ENCODE measurements around the gene GRIP1. TPM values are rescaled to one million over a fixed set of nuclear protein-coding genes. Genes with fewer than 3 reads are reported as not detected.

Gene GRIP1
- total and polyA plus RNA-seq, 4 donors = 0.38 to 3.4 (median 1.3) TPM

DNA sequence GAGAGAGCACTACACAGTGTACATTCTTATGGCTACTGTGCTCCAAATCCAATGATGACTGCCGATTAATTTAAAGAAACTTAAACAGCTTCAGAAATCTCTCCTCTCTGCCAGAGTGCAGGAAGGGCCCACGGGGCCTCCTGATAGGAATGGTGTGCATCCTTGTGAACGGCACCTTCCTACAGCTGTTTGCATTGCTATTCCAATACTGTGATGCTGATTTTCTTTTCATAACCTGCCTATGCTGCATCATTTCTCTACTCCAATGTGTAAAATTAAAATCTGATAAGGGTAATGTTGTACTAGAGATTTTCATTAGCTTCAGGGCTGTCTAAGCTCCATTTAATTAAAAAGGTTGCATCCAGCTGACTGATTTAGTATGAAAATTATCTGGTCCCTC is 217.5 kb downstream of the GRIP1 start:
- H3K9me3 ChIP-seq (ENCODE audit: control insufficient read depth, low read length) = no peaks in the 10 kb centered on the region
- no peaks in the 10 kb centered on the region for H3K27me3 ChIP-seq (ENCODE audit: control insufficient read depth in 1 of 2, insufficient read depth in 2 of 2, low read length in 1 of 2)
- DNase-seq (no peak), ATAC-seq (ENCODE audit: low FRiP score) (no peak)
- no peak overlapping the region for H3K27ac ChIP-seq (ENCODE audit: low read depth in 1 of 2, low read length in 2 of 2)
- H3K4me1 ChIP-seq (ENCODE audit: control insufficient read depth in 1 of 2, insufficient read depth in 2 of 2, low read length in 2 of 2) = no peaks in the 10 kb centered on the region
- WGBS, 2 donors = 64% methylated on average over 3 of the region's 3 CpGs
- intact Hi-C loops (cut with DNase I) = no loop called here
- H3K4me3 ChIP-seq (ENCODE audit: low read length in 2 of 2) = no peak overlapping the region
- no peaks in the 10 kb centered on the region for H3K36me3 ChIP-seq (ENCODE audit: control insufficient read depth in 1 of 2, insufficient read depth in 2 of 2, low read length in 1 of 2)

DNA sequence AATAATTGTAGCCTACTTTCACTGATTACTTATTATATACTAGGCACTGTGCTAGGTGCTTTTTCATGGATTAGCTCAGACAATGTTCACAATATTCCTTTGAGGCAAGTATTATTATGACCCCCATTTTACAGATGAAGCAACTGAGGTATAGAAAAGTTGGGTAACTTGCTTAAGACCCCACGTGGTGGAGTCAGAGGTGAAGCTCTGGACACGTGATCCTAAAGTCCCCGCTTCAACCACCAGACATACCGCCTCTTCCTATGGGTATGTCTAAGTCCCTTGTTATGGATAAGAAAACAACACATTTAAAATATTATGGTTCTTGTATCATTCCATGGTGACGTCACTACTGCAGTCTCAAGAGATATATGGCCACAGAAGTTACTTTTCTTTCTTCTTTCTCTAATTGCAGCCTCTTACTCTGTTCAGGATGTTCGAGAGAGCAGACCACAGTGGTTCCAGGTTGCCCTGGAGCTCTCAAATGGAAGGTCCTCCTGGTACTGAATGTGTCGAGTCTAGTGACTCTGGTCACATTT is 218.9 kb downstream of the GRIP1 start:
- no peaks in the 10 kb centered on the region for H3K27me3 ChIP-seq (ENCODE audit: control insufficient read depth in 1 of 2, insufficient read depth in 2 of 2, low read length in 1 of 2)
- intact Hi-C loops (cut with DNase I) = no loop called here
- WGBS, 2 donors = 74 to 75% methylated on average over 7 of the region's 7 CpGs
- ATAC-seq (ENCODE audit: low FRiP score) (no peak), DNase-seq (no peak)
- no peak overlapping the region for H3K4me3 ChIP-seq (ENCODE audit: low read length in 2 of 2)
- no peaks in the 10 kb centered on the region for H3K9me3 ChIP-seq (ENCODE audit: control insufficient read depth, low read length)
- H3K27ac ChIP-seq (ENCODE audit: low read depth in 1 of 2, low read length in 2 of 2) = no peak overlapping the region
- H3K36me3 ChIP-seq (ENCODE audit: control insufficient read depth in 1 of 2, insufficient read depth in 2 of 2, low read length in 1 of 2) = no peaks in the 10 kb centered on the region
- no peaks in the 10 kb centered on the region for H3K4me1 ChIP-seq (ENCODE audit: control insufficient read depth in 1 of 2, insufficient read depth in 2 of 2, low read length in 2 of 2)

DNA sequence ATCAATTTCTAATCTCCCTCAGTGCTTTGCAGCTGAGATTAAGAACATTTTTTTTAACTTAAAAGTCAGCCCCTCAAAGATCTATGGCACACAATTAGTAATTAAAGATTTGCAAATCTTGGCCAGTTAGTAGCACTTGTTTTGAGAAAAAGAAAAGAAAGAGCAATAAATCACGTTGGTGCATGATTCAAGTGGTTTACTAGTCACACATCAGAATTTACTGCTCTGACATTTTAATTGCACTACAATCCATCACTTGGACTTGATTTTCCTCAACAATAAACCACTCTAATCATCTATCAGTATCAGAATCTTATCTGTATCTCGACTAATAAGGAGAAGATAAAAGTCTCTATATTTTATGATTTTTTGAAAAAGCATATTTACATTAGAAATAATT is 222.3 kb downstream of the GRIP1 start:
- WGBS, 2 donors = 40 to 41% methylated on average over 2 of the region's 2 CpGs
- DNase-seq (no peak), ATAC-seq (ENCODE audit: low FRiP score) (no peak)
- H3K27ac ChIP-seq (ENCODE audit: low read depth in 1 of 2, low read length in 2 of 2) = no peak overlapping the region
- no peaks in the 10 kb centered on the region for H3K9me3 ChIP-seq (ENCODE audit: control insufficient read depth, low read length)
- no peaks in the 10 kb centered on the region for H3K27me3 ChIP-seq (ENCODE audit: control insufficient read depth in 1 of 2, insufficient read depth in 2 of 2, low read length in 1 of 2)
- no peaks in the 10 kb centered on the region for H3K4me1 ChIP-seq (ENCODE audit: control insufficient read depth in 1 of 2, insufficient read depth in 2 of 2, low read length in 2 of 2)
- intact Hi-C loops (cut with DNase I) = no loop called here
- no peak overlapping the region for H3K4me3 ChIP-seq (ENCODE audit: low read length in 2 of 2)
- H3K36me3 ChIP-seq (ENCODE audit: control insufficient read depth in 1 of 2, insufficient read depth in 2 of 2, low read length in 1 of 2) = no peaks in the 10 kb centered on the region

DNA sequence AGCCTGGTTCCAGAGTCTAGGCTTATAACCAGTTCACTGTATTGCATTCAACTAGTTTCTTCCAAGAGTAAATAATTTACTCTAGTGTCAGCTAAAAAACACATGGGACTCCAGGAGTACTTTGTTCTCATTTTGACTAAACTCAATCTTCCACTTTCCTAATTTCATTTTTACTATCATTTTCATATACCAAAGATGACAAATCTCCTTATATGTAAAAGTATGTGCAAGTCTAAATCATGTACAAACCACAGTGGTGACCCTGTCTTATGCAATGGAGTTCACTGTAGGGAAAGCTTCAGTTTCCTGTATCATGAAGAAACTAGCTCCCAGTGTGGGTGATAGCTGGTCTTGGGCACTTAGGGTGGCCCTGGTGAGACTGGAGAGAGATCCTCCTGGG is 225.0 kb downstream of the GRIP1 start:
- Histone ChIP-seq H3K4me3 (ENCODE audit: low read length in 2 of 2) (no peak overlapping the region), H3K4me1 (ENCODE audit: control insufficient read depth in 1 of 2, insufficient read depth in 2 of 2, low read length in 2 of 2) (no peaks in the 10 kb centered on the region), H3K27me3 (ENCODE audit: control insufficient read depth in 1 of 2, insufficient read depth in 2 of 2, low read length in 1 of 2) (no peaks in the 10 kb centered on the region), H3K9me3 (ENCODE audit: control insufficient read depth, low read length) (no peaks in the 10 kb centered on the region), H3K27ac (ENCODE audit: low read depth in 1 of 2, low read length in 2 of 2) (no peak overlapping the region), H3K36me3 (ENCODE audit: control insufficient read depth in 1 of 2, insufficient read depth in 2 of 2, low read length in 1 of 2) (no peaks in the 10 kb centered on the region)
- DNase-seq (no peak), ATAC-seq (ENCODE audit: low FRiP score) (no peak)
- intact Hi-C loops (cut with DNase I) = no loop called here

DNA sequence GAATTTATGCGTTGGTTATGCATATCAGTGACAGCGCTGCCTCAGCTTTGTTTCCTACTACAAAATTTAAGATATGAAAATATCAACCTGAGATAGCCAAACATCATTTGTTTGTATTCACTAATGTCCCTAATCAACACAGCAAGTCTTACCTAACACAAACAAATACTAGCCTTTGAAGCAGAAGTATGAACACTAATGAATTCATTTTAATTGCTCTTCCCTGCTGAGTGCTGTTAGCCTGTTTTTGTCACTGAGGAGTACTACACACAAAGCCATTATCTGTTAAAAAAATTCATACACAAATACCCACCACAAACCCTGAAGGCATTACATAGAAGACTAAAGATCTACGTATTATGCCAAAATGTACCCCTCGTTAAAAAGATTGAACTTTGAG is 225.8 kb downstream of the GRIP1 start:
- WGBS, 2 donors = 75 to 94% methylated on average over 4 of the region's 4 CpGs

DNA sequence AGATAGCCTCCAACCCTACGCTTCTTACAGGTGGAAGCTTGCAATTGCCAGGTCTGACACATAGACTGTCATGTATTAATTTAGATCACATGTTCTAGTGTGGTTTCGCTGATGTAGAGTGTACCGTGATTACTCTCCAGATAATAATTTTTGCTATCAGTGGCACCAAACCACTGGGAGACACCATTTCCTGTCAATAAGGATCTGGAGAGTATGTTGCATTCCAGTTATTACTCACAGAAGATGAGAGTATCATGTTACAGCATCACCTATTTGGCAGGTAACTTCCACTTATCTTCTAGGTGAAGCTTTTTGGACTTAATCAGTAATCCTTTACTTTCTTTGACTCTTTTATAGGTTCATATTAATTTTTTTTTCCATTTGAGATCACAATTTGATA is 229.3 kb downstream of the GRIP1 start:
- no peaks in the 10 kb centered on the region for H3K9me3 ChIP-seq (ENCODE audit: control insufficient read depth, low read length)
- no peak overlapping the region for H3K4me3 ChIP-seq (ENCODE audit: low read length in 2 of 2)
- ATAC-seq (ENCODE audit: low FRiP score) = no peak
- H3K27ac ChIP-seq (ENCODE audit: low read depth in 1 of 2, low read length in 2 of 2) = no peak overlapping the region
- no peak for DNase-seq
- no peaks in the 10 kb centered on the region for H3K27me3 ChIP-seq (ENCODE audit: control insufficient read depth in 1 of 2, insufficient read depth in 2 of 2, low read length in 1 of 2)
- no peaks in the 10 kb centered on the region for H3K36me3 ChIP-seq (ENCODE audit: control insufficient read depth in 1 of 2, insufficient read depth in 2 of 2, low read length in 1 of 2)
- H3K4me1 ChIP-seq (ENCODE audit: control insufficient read depth in 1 of 2, insufficient read depth in 2 of 2, low read length in 2 of 2) = no peaks in the 10 kb centered on the region
- WGBS, 2 donors = 91 to 95% methylated on average over 3 of the region's 3 CpGs
- intact Hi-C loops (cut with DNase I) = no loop called here

More for the DNA sequence above, 225.8 kb downstream of the GRIP1 start:
- Histone ChIP-seq H3K36me3 (ENCODE audit: control insufficient read depth in 1 of 2, insufficient read depth in 2 of 2, low read length in 1 of 2) (no peaks in the 10 kb centered on the region), H3K9me3 (ENCODE audit: control insufficient read depth, low read length) (no peaks in the 10 kb centered on the region), H3K27me3 (ENCODE audit: control insufficient read depth in 1 of 2, insufficient read depth in 2 of 2, low read length in 1 of 2) (no peaks in the 10 kb centered on the region), H3K27ac (ENCODE audit: low read depth in 1 of 2, low read length in 2 of 2) (no peak overlapping the region), H3K4me3 (ENCODE audit: low read length in 2 of 2) (no peak overlapping the region), H3K4me1 (ENCODE audit: control insufficient read depth in 1 of 2, insufficient read depth in 2 of 2, low read length in 2 of 2) (no peaks in the 10 kb centered on the region)
- no peak for ATAC-seq (ENCODE audit: low FRiP score)
- DNase-seq = no peak
- intact Hi-C loops (cut with DNase I) = no loop called here

DNA sequence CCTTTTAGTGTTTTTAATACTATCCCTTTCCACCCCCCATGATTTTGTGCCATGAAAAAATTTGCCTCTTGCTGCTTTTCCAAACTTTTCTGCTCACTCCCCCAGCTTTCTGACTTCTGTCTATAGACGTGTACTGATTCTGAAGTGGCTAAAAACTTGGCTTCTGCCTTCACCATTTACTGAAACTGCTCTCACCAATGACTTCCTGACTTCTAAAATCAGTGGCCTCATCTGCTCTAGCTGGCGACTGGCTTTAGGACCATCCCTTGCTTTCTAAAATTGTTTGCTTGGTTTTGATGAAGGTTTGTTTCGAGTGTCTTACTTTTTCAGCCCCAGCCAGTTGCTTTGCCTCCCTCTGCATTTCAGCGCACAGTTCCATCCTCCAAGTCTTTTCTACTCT is 231.2 kb downstream of the GRIP1 start:
- H3K27me3 ChIP-seq (ENCODE audit: control insufficient read depth in 1 of 2, insufficient read depth in 2 of 2, low read length in 1 of 2) = no peaks in the 10 kb centered on the region
- H3K4me3 ChIP-seq (ENCODE audit: low read length in 2 of 2) = no peak overlapping the region
- DNase-seq (no peak), ATAC-seq (ENCODE audit: low FRiP score) (no peak)
- no peaks in the 10 kb centered on the region for H3K4me1 ChIP-seq (ENCODE audit: control insufficient read depth in 1 of 2, insufficient read depth in 2 of 2, low read length in 2 of 2)
- no peak overlapping the region for H3K27ac ChIP-seq (ENCODE audit: low read depth in 1 of 2, low read length in 2 of 2)
- H3K36me3 ChIP-seq (ENCODE audit: control insufficient read depth in 1 of 2, insufficient read depth in 2 of 2, low read length in 1 of 2) = no peaks in the 10 kb centered on the region
- no peaks in the 10 kb centered on the region for H3K9me3 ChIP-seq (ENCODE audit: control insufficient read depth, low read length)
- 70 to 77% methylated on average over 4 of the region's 4 CpGs for WGBS, 2 donors
- intact Hi-C loops (cut with DNase I) = no loop called here

DNA sequence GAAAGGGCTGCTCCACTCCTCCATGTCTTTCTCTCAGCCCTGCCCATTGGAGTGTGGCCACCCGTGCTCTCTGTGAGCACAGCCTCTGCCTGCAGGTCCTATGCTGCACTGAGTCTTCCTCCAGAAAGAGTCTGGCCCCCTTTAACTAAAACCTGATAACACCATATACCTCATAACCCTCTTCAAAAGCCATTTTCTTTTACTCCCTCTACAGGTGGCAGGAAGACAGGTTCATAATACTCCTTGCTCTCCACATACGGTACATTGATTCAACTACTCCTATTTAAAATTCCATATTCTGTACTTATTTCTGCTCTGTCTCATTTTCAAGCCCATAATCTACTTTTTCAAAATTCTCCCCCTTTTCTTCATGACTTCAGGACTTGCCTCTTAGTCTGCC is 232.6 kb downstream of the GRIP1 start:
- H3K27me3 ChIP-seq (ENCODE audit: control insufficient read depth in 1 of 2, insufficient read depth in 2 of 2, low read length in 1 of 2) = no peaks in the 10 kb centered on the region
- H3K4me3 ChIP-seq (ENCODE audit: low read length in 2 of 2) = no peak overlapping the region
- no peaks in the 10 kb centered on the region for H3K9me3 ChIP-seq (ENCODE audit: control insufficient read depth, low read length)
- intact Hi-C loops (cut with DNase I) = no loop called here
- 84 to 90% methylated on average over 2 of the region's 2 CpGs for WGBS, 2 donors
- no peaks in the 10 kb centered on the region for H3K4me1 ChIP-seq (ENCODE audit: control insufficient read depth in 1 of 2, insufficient read depth in 2 of 2, low read length in 2 of 2)
- DNase-seq (no peak), ATAC-seq (ENCODE audit: low FRiP score) (no peak)
- no peaks in the 10 kb centered on the region for H3K36me3 ChIP-seq (ENCODE audit: control insufficient read depth in 1 of 2, insufficient read depth in 2 of 2, low read length in 1 of 2)
- no peak overlapping the region for H3K27ac ChIP-seq (ENCODE audit: low read depth in 1 of 2, low read length in 2 of 2)

DNA sequence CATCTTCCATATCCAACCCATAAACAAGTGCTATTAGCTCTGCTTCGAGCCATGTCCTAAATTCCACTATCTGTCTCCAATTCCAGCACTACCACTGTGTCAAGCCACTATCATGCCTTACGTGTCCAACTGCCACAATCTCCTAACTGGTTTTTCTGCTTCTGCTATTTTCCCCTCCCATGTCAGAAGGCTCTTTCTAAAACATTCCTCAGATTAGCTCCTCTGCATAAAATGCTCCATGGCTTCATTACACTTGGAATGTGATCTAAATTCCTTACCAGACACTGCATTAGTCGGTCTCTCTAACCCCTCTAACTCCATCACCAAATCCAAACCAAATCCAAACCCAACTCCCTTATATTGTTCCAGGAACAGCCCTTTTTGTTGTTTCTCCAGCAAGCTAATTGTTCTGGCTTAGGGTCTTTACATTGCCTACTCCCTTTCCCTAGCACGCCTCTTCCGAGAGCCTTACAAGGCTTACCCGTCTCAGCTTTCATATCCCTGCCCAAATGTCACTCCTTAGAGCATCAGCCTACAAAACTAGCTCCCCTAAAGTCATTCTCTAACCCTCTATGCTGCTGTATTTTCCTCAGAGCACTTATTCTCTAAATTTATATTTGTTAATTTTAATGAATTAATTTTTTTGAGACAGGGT is 236.8 kb downstream of the GRIP1 start:
- ATAC-seq (ENCODE audit: low FRiP score) (no peak), DNase-seq (no peak)
- no peaks in the 10 kb centered on the region for H3K9me3 ChIP-seq (ENCODE audit: control insufficient read depth, low read length)
- no peak overlapping the region for H3K27ac ChIP-seq (ENCODE audit: low read depth in 1 of 2, low read length in 2 of 2)
- WGBS, 2 donors = 80 to 82% methylated on average over 6 of the region's 6 CpGs
- H3K4me3 ChIP-seq (ENCODE audit: low read length in 2 of 2) = no peak overlapping the region
- intact Hi-C loops (cut with DNase I) = no loop called here
- no peaks in the 10 kb centered on the region for H3K27me3 ChIP-seq (ENCODE audit: control insufficient read depth in 1 of 2, insufficient read depth in 2 of 2, low read length in 1 of 2)
- H3K36me3 ChIP-seq (ENCODE audit: control insufficient read depth in 1 of 2, insufficient read depth in 2 of 2, low read length in 1 of 2) = no peaks in the 10 kb centered on the region
- no peaks in the 10 kb centered on the region for H3K4me1 ChIP-seq (ENCODE audit: control insufficient read depth in 1 of 2, insufficient read depth in 2 of 2, low read length in 2 of 2)
